ENCODE measurements around the gene TREM2.
"Not testable (repeated sequence)": the region's sequence is repeated elsewhere in the genome, so short reads cannot be mapped to it uniquely, and the experiment has no call there.

The TREM2 gene

GRCh38 chr6:41193884-41194283, 31.0 kb upstream of the TREM2 start:
- Histone ChIP-seq H3K9me3 (ENCODE audit: control insufficient read depth, insufficient read depth, low read length) (peaks cover 11% of the 10 kb centered on the region; the same call in 1 of the 2 replicates), H3K36me3 (ENCODE audit: control insufficient read depth, insufficient read depth, low read length) (no peaks in the 10 kb centered on the region), H3K27ac (ENCODE audit: low read depth, low read length) (no peak overlapping the region)

GRCh38 chr6:41193171-41193734, 30.3 kb upstream of the TREM2 start:
- Histone ChIP-seq H3K27me3 (ENCODE audit: control insufficient read depth, insufficient read depth, low read length) (no peaks in the 10 kb centered on the region), H3K9ac (ENCODE audit: low read depth, low read length) (no peak overlapping the region)

More at GRCh38 chr6:41193884-41194283, 31.0 kb upstream of the TREM2 start:
- Histone ChIP-seq H3K9ac (ENCODE audit: low read depth, low read length) (no peak overlapping the region), H3K4me3 (ENCODE audit: low read depth, low read length) (no peak overlapping the region), H3K27me3 (ENCODE audit: control insufficient read depth, insufficient read depth, low read length) (no peaks in the 10 kb centered on the region), H3K4me1 (ENCODE audit: control insufficient read depth, insufficient read depth, low read length) (no peaks in the 10 kb centered on the region)

GRCh38 chr6:41191569-41191968, 28.7 kb upstream of the TREM2 start:
- no peaks in the 10 kb centered on the region for H3K27me3 ChIP-seq (ENCODE audit: control insufficient read depth, insufficient read depth, low read length)
- no peak overlapping the region for H3K27ac ChIP-seq (ENCODE audit: low read depth, low read length)
- peaks cover 11% of the 10 kb centered on the region; the same call in 1 of the 2 replicates for H3K9me3 ChIP-seq (ENCODE audit: control insufficient read depth, insufficient read depth, low read length)
- H3K9ac ChIP-seq (ENCODE audit: low read depth, low read length): no peak overlapping the region
- H3K4me1 ChIP-seq (ENCODE audit: control insufficient read depth, insufficient read depth, low read length): no peaks in the 10 kb centered on the region
- H3K4me3 ChIP-seq (ENCODE audit: low read depth, low read length): no peak overlapping the region
- H3K36me3 ChIP-seq (ENCODE audit: control insufficient read depth, insufficient read depth, low read length): no peaks in the 10 kb centered on the region

More at GRCh38 chr6:41193171-41193734, 30.3 kb upstream of the TREM2 start:
- H3K27ac ChIP-seq (ENCODE audit: low read depth, low read length): no peak overlapping the region
- H3K9me3 ChIP-seq (ENCODE audit: control insufficient read depth, insufficient read depth, low read length): peaks cover 11% of the 10 kb centered on the region; the same call in 1 of the 2 replicates
- no peaks in the 10 kb centered on the region for H3K4me1 ChIP-seq (ENCODE audit: control insufficient read depth, insufficient read depth, low read length)
- H3K4me3 ChIP-seq (ENCODE audit: low read depth, low read length): no peak overlapping the region
- H3K36me3 ChIP-seq (ENCODE audit: control insufficient read depth, insufficient read depth, low read length): no peaks in the 10 kb centered on the region

- Histone ChIP-seq H3K36me3 (ENCODE audit: control insufficient read depth, insufficient read depth, low read length) (no peaks in the 10 kb centered on the region), H3K9ac (ENCODE audit: low read depth, low read length) (no peak overlapping the region), H3K4me1 (ENCODE audit: control insufficient read depth, insufficient read depth, low read length) (no peaks in the 10 kb centered on the region), H3K27me3 (ENCODE audit: control insufficient read depth, insufficient read depth, low read length) (no peaks in the 10 kb centered on the region), H3K9me3 (ENCODE audit: control insufficient read depth, insufficient read depth, low read length) (peaks cover 11% of the 10 kb centered on the region; the same call in 1 of the 2 replicates), H3K27ac (ENCODE audit: low read depth, low read length) (no peak overlapping the region), H3K4me3 (ENCODE audit: low read depth, low read length) (no peak overlapping the region)
These were observed 27.9 kb upstream of the TREM2 start for GRCh38 chr6:41190791-41191190.

- no peaks in the 10 kb centered on the region for H3K4me1 ChIP-seq (ENCODE audit: control insufficient read depth, insufficient read depth, low read length)
- no peak overlapping the region for H3K27ac ChIP-seq (ENCODE audit: low read depth, low read length)
- no peaks in the 10 kb centered on the region for H3K27me3 ChIP-seq (ENCODE audit: control insufficient read depth, insufficient read depth, low read length)
- peaks cover 11% of the 10 kb centered on the region; the same call in 1 of the 2 replicates for H3K9me3 ChIP-seq (ENCODE audit: control insufficient read depth, insufficient read depth, low read length)
- no peak overlapping the region for H3K9ac ChIP-seq (ENCODE audit: low read depth, low read length)
- H3K4me3 ChIP-seq (ENCODE audit: low read depth, low read length): no peak overlapping the region
- H3K36me3 ChIP-seq (ENCODE audit: control insufficient read depth, insufficient read depth, low read length): no peaks in the 10 kb centered on the region
These were observed 27.1 kb upstream of the TREM2 start for GRCh38 chr6:41189967-41190366.

- not testable (repeated sequence) for H3K36me3 ChIP-seq (ENCODE audit: control insufficient read depth, insufficient read depth, low read length); H3K4me1 ChIP-seq (ENCODE audit: control insufficient read depth, insufficient read depth, low read length); H3K4me3 ChIP-seq (ENCODE audit: low read depth, low read length); H3K27ac ChIP-seq (ENCODE audit: low read depth, low read length); H3K27me3 ChIP-seq (ENCODE audit: control insufficient read depth, insufficient read depth, low read length); H3K9ac ChIP-seq (ENCODE audit: low read depth, low read length)
- H3K9me3 ChIP-seq (ENCODE audit: control insufficient read depth, insufficient read depth, low read length): peaks cover 11% of the 10 kb centered on the region; the same call in 1 of the 2 replicates
These were observed 26.1 kb upstream of the TREM2 start for GRCh38 chr6:41189046-41189445.

GRCh38 chr6:41187924-41188886, 25.3 kb upstream of the TREM2 start:
- H3K9me3 ChIP-seq (ENCODE audit: control insufficient read depth, insufficient read depth, low read length): peaks cover 11% of the 10 kb centered on the region; the same call in 1 of the 2 replicates
- no peak overlapping the region for H3K9ac ChIP-seq (ENCODE audit: low read depth, low read length)
- no peaks in the 10 kb centered on the region for H3K4me1 ChIP-seq (ENCODE audit: control insufficient read depth, insufficient read depth, low read length)
- no peaks in the 10 kb centered on the region for H3K36me3 ChIP-seq (ENCODE audit: control insufficient read depth, insufficient read depth, low read length)
- H3K4me3 ChIP-seq (ENCODE audit: low read depth, low read length): no peak overlapping the region
- no peaks in the 10 kb centered on the region for H3K27me3 ChIP-seq (ENCODE audit: control insufficient read depth, insufficient read depth, low read length)
- no peak overlapping the region for H3K27ac ChIP-seq (ENCODE audit: low read depth, low read length)

- H3K36me3 ChIP-seq (ENCODE audit: control insufficient read depth, insufficient read depth, low read length): no peaks in the 10 kb centered on the region
- no peak overlapping the region for H3K27ac ChIP-seq (ENCODE audit: low read depth, low read length)
- peaks cover 11% of the 10 kb centered on the region; the same call in 1 of the 2 replicates for H3K9me3 ChIP-seq (ENCODE audit: control insufficient read depth, insufficient read depth, low read length)
- H3K4me1 ChIP-seq (ENCODE audit: control insufficient read depth, insufficient read depth, low read length): 0 out of 2 replicates have a peak, but pooled peaks cover 3% of the 10 kb centered on the region
- no peaks in the 10 kb centered on the region for H3K27me3 ChIP-seq (ENCODE audit: control insufficient read depth, insufficient read depth, low read length)
- H3K9ac ChIP-seq (ENCODE audit: low read depth, low read length): no peak overlapping the region
- no peak overlapping the region for H3K4me3 ChIP-seq (ENCODE audit: low read depth, low read length)
These were observed 23.2 kb upstream of the TREM2 start for GRCh38 chr6:41186031-41186562.

- 0 out of 2 replicates have a peak, but pooled peaks cover 3% of the 10 kb centered on the region for H3K4me1 ChIP-seq (ENCODE audit: control insufficient read depth, insufficient read depth, low read length)
- no peaks in the 10 kb centered on the region for H3K27me3 ChIP-seq (ENCODE audit: control insufficient read depth, insufficient read depth, low read length)
- H3K27ac ChIP-seq (ENCODE audit: low read depth, low read length): no peak overlapping the region
- no peaks in the 10 kb centered on the region for H3K36me3 ChIP-seq (ENCODE audit: control insufficient read depth, insufficient read depth, low read length)
- H3K9me3 ChIP-seq (ENCODE audit: control insufficient read depth, insufficient read depth, low read length): peaks cover 6% of the 10 kb centered on the region; the same call in 1 of the 2 replicates
- H3K4me3 ChIP-seq (ENCODE audit: low read depth, low read length): no peak overlapping the region
- H3K9ac ChIP-seq (ENCODE audit: low read depth, low read length): no peak overlapping the region
These were observed 21.8 kb upstream of the TREM2 start for GRCh38 chr6:41184761-41185160.

GRCh38 chr6:41182069-41183034, 19.4 kb upstream of the TREM2 start:
- Histone ChIP-seq H3K9ac (ENCODE audit: low read depth, low read length) (no peak overlapping the region), H3K4me1 (ENCODE audit: control insufficient read depth, insufficient read depth, low read length) (0 out of 2 replicates have a peak, but pooled peaks cover 3% of the 10 kb centered on the region), H3K36me3 (ENCODE audit: control insufficient read depth, insufficient read depth, low read length) (no peaks in the 10 kb centered on the region), H3K27me3 (ENCODE audit: control insufficient read depth, insufficient read depth, low read length) (no peaks in the 10 kb centered on the region), H3K4me3 (ENCODE audit: low read depth, low read length) (no peak overlapping the region), H3K27ac (ENCODE audit: low read depth, low read length) (no peak overlapping the region), H3K9me3 (ENCODE audit: control insufficient read depth, insufficient read depth, low read length) (no peaks in the 10 kb centered on the region)

Data from HUES48 (cell line).